ENCODE measurements around the gene LIMD2.

- no peak for TF ChIP-seq CTCF (IDR thresholded peaks at IDR 0.05)
- TF ChIP-seq POLR2A (IDR thresholded peaks at IDR 0.05) = no peak
Measured at GRCh38 chr17:63703029-63703428, 3.1 kb upstream of the LIMD2 start.

All from transverse colon (tissue), 3 donors.